ENCODE data around the gene TMEM53.

The TMEM53 gene

GRCh38 chr1:44698138-44698537 lies 23.9 kb upstream of the TMEM53 start:
- in situ Hi-C loops (cut with MboI; ENCODE audit: low sequenced_read_pairs): no loop called here

GRCh38 chr1:44696789-44697345 lies 22.6 kb upstream of the TMEM53 start:
- in situ Hi-C loops (cut with MboI; ENCODE audit: low sequenced_read_pairs): no loop called here

- in situ Hi-C loops (cut with MboI; ENCODE audit: low sequenced_read_pairs): no loop called here
Measured at GRCh38 chr1:44696101-44696500, 21.8 kb upstream of the TMEM53 start.

GRCh38 chr1:44695671-44696070 lies 21.4 kb upstream of the TMEM53 start:
- in situ Hi-C loops (cut with MboI; ENCODE audit: low sequenced_read_pairs): no loop called here

- in situ Hi-C loops (cut with MboI; ENCODE audit: low sequenced_read_pairs): no loop called here
Measured at GRCh38 chr1:44694863-44695478, 20.7 kb upstream of the TMEM53 start.

GRCh38 chr1:44693900-44694299 lies 19.6 kb upstream of the TMEM53 start:
- in situ Hi-C loops (cut with MboI; ENCODE audit: low sequenced_read_pairs): no loop called here

- in situ Hi-C loops (cut with MboI; ENCODE audit: low sequenced_read_pairs): no loop called here
Measured at GRCh38 chr1:44693159-44693558, 18.9 kb upstream of the TMEM53 start.

GRCh38 chr1:44689447-44689765 lies 15.1 kb upstream of the TMEM53 start:
- in situ Hi-C loops (cut with MboI; ENCODE audit: low sequenced_read_pairs): no loop called here

- in situ Hi-C loops (cut with MboI; ENCODE audit: low sequenced_read_pairs): no loop called here
Measured at GRCh38 chr1:44688760-44689446, 14.6 kb upstream of the TMEM53 start.

GRCh38 chr1:44685881-44686280 lies 11.6 kb upstream of the TMEM53 start:
- in situ Hi-C loops (cut with MboI; ENCODE audit: low sequenced_read_pairs): no loop called here

GRCh38 chr1:44685218-44685617 lies 10.9 kb upstream of the TMEM53 start:
- in situ Hi-C loops (cut with MboI; ENCODE audit: low sequenced_read_pairs): no loop called here

- in situ Hi-C loops (cut with MboI; ENCODE audit: low sequenced_read_pairs): no loop called here
Measured at GRCh38 chr1:44684525-44684924, 10.2 kb upstream of the TMEM53 start.

GRCh38 chr1:44682883-44683265 lies 8.6 kb upstream of the TMEM53 start:
- in situ Hi-C loops (cut with MboI; ENCODE audit: low sequenced_read_pairs): no loop called here

- in situ Hi-C loops (cut with MboI; ENCODE audit: low sequenced_read_pairs): no loop called here
Measured at GRCh38 chr1:44681905-44682882, 7.9 kb upstream of the TMEM53 start.

- in situ Hi-C loops (cut with MboI; ENCODE audit: low sequenced_read_pairs): no loop called here
Measured at GRCh38 chr1:44679468-44679867, 5.2 kb upstream of the TMEM53 start.

GRCh38 chr1:44678626-44679025 lies 4.3 kb upstream of the TMEM53 start:
- in situ Hi-C loops (cut with MboI; ENCODE audit: low sequenced_read_pairs): no loop called here

- in situ Hi-C loops (cut with MboI; ENCODE audit: low sequenced_read_pairs): no loop called here
Measured at GRCh38 chr1:44678120-44678519, 3.8 kb upstream of the TMEM53 start.

- in situ Hi-C loops (cut with MboI; ENCODE audit: low sequenced_read_pairs): no loop called here
Measured at GRCh38 chr1:44677201-44677766, 3.0 kb upstream of the TMEM53 start.

GRCh38 chr1:44676484-44677200 lies 2.4 kb upstream of the TMEM53 start:
- in situ Hi-C loops (cut with MboI; ENCODE audit: low sequenced_read_pairs): no loop called here

GRCh38 chr1:44675186-44675585 lies 905 bp upstream of the TMEM53 start:
- in situ Hi-C loops (cut with MboI; ENCODE audit: low sequenced_read_pairs): no loop called here

Measured in HL-60/S4 (cell line).